Left lung (tissue), 10 donors: ENCODE results near the gene MRPL14. TPM values are rescaled to one million over a fixed set of nuclear protein-coding genes. Genes with fewer than 3 reads are reported as not detected.
"Not testable (repeated sequence)": the region's sequence is repeated elsewhere in the genome, so short reads cannot be mapped to it uniquely, and the experiment has no call there.

Experiments used
- ATAC-seq: fragments of 200-7000 bp; cut with Tn5 transposase; one replicate; pipeline ENCODE4 v1.9.1; 2020; ENCODE audit warnings: moderate library complexity
- DNase-seq, 4 donors: peaks; one replicate each; pipeline ENCODE4 v3.0.0-alpha.2; 2013 to 2020
- H3K27ac ChIP-seq, 2 donors: fragments of 200-600 bp; sonication (generic) in 1 of 2; one replicate each; pipeline versions ENCODE4 v1.5.0 to v1.8.0; 2020 to 2021
- H3K27me3 ChIP-seq, 2 donors: fragments of 200-600 bp; sonication (generic) in 1 of 2; one replicate each; pipeline versions ENCODE4 v1.5.0 to v1.8.0; 2020 to 2021
- H3K36me3 ChIP-seq, 2 donors: fragments of 200-600 bp; sonication (generic) in 1 of 2; one replicate each; pipeline versions ENCODE4 v1.5.0 to v1.8.0; 2020 to 2021
- H3K4me1 ChIP-seq, 2 donors: fragments of 200-600 bp; one replicate each; pipeline ENCODE4 v1.8.0; 2021
- H3K4me3 ChIP-seq, 2 donors: fragments of 200-600 bp; sonication (generic) in 1 of 2; one replicate each; pipeline versions ENCODE4 v1.5.0 to v1.8.0; 2020 to 2021; ENCODE audit warnings: mild to moderate bottlenecking in 1 of 2
- H3K9me3 ChIP-seq, 2 donors: fragments of 200-600 bp; sonication (generic) in 1 of 2; one replicate each; pipeline versions ENCODE4 v1.5.0 to v1.8.0; 2020 to 2021
- intact Hi-C, 2 donors: fragments of 100-400 bp; cut with DNase I; formaldehyde crosslinking; loops; one replicate each; pipeline versions ENCODE4 v1.11.2 to v1.14.2; 2022
- polyA plus RNA-seq, 6 donors: library from polyadenylated mRNA; unstranded; fragments of 120-200 nt; gene quantifications; one replicate each; pipeline ENCODE4 v1.2.1, GENCODE V29; 2013; ENCODE audit not compliant: insufficient read length in 6 of 6
- total RNA-seq, 2 donors: library from RNA; stranded (reverse); fragmentation: NEBNext Ultra II Directional; extraction: Animal tissue kit (Norgen Biotek cat#: 25700); gene quantifications; one replicate each; pipeline ENCODE4 v1.2.1, GENCODE V29; 2021
- TF ChIP-seq, protein P1 (sequence below), 2 donors: fragments of 200-600 bp; sonication (generic) in 1 of 2; IDR thresholded peaks; one replicate each; pipeline versions ENCODE4 v1.5.0 to v1.8.0; 2021; ENCODE audit warnings: antibody characterized with exemption in 2 of 2
- donor health status: DM: no; HTN: yes; CAD: no.
- donor health status: DM: no; HTN: no; CAD: no.

The MRPL14 gene
- total and polyA plus RNA-seq, 8 donors: 29.8 to 100 (median 37.6) TPM

DNA sequence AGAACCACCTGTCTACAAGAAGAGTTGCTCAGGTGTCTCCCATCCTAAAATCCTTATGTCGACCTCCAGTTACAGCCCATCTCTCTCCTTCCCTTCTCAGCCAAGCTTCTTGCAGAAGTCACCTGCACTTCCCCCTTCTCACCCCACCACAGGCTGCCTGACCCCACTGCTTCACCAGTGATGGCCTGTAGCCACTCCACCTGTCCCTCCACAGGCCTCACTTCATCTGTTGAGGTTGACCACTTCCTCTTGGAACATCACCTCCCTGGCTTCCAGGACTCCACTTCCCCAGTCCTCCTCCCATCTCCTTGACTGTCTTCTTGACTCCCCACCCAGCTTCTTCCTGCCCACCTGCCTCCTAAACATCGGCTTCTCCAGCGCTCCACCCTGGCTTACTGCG lies 25.4 kb downstream of the MRPL14 start:
- no peaks in the 10 kb centered on the region for H3K9me3 ChIP-seq
- no peak for DNase-seq
- H3K4me3 ChIP-seq: no peak overlapping the region
- peaks cover 12 to 32% of the 10 kb centered on the region in 2 donors for H3K4me1 ChIP-seq
- ATAC-seq: no peak
- H3K27ac ChIP-seq: no peak overlapping the region
- no peaks in the 10 kb centered on the region for H3K27me3 ChIP-seq
- peaks cover 0 to 37% of the 10 kb centered on the region in 2 donors for H3K36me3 ChIP-seq
- intact Hi-C loops: no loop called here
- TF ChIP-seq, protein P1, sequence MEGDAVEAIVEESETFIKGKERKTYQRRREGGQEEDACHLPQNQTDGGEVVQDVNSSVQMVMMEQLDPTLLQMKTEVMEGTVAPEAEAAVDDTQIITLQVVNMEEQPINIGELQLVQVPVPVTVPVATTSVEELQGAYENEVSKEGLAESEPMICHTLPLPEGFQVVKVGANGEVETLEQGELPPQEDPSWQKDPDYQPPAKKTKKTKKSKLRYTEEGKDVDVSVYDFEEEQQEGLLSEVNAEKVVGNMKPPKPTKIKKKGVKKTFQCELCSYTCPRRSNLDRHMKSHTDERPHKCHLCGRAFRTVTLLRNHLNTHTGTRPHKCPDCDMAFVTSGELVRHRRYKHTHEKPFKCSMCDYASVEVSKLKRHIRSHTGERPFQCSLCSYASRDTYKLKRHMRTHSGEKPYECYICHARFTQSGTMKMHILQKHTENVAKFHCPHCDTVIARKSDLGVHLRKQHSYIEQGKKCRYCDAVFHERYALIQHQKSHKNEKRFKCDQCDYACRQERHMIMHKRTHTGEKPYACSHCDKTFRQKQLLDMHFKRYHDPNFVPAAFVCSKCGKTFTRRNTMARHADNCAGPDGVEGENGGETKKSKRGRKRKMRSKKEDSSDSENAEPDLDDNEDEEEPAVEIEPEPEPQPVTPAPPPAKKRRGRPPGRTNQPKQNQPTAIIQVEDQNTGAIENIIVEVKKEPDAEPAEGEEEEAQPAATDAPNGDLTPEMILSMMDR (IDR thresholded peaks at IDR 0.05): no peak

DNA sequence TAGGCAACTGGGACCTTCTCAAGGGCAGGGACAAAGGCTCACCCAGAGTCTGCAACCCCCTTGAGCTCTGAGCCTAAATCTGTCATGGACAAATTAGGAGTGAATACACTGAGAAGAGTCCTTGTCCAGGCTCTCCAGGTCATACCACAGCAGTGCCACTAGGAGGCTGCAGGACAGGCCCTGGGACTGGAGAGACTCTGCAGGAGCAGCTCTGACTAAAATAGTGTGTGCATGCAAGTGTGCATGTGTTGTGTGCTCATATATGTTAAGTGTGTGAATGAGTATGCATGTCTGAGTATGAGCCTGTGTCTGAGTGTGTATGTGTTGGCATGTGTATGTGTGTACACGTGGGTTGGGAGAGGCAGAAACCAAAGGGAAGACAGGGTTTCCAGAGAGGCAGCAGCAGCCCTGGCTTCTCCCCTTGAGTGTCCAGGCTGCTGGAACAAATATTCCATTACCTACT lies 27.1 kb downstream of the MRPL14 start:
- DNase-seq: no peak
- peak; percentile 66 for ATAC-seq
- intact Hi-C loops: no loop called here
- Histone ChIP-seq H3K4me1 (peaks cover 9 to 19% of the 10 kb centered on the region in 2 donors), H3K27ac (no peak overlapping the region), H3K36me3 (peaks cover 0 to 22% of the 10 kb centered on the region in 2 donors), H3K4me3 (no peak overlapping the region), H3K9me3 (no peaks in the 10 kb centered on the region), H3K27me3 (no peaks in the 10 kb centered on the region)
- TF ChIP-seq, protein P1 (IDR thresholded peaks at IDR 0.05): peak; percentile 41 to 52

DNA sequence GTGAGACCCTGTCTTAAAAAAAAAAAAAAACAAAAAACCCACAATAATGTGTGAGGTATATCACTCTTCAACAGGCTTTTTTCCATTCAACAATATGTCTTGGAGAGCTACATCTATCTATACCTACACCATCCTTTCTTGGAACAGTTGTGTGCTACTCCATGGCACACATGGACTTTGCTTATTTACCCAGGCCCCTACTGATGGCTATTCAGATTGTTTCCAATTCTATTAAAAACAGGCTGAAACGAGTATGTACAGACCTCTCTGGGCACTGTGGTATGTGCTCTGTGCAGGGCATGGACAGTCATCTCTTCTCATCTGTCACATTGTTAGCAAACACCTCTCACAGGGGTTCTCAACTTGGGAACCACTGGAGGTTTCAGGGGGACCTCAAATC lies 28.1 kb downstream of the MRPL14 start:
- TF ChIP-seq, protein P1 (IDR thresholded peaks at IDR 0.05): no peak
- peaks cover 0 to 18% of the 10 kb centered on the region in 2 donors for H3K36me3 ChIP-seq
- no peak for ATAC-seq
- no peaks in the 10 kb centered on the region for H3K9me3 ChIP-seq
- no peak overlapping the region for H3K4me3 ChIP-seq
- DNase-seq: no peak
- no peaks in the 10 kb centered on the region for H3K27me3 ChIP-seq
- intact Hi-C loops: loop anchor here (5.0 kb wide), 1 partner anchor 53 kb away; no protein-coding TSS in a partner anchor
- no peak overlapping the region for H3K27ac ChIP-seq
- H3K4me1 ChIP-seq: peaks cover 0 to 10% of the 10 kb centered on the region in 2 donors

DNA sequence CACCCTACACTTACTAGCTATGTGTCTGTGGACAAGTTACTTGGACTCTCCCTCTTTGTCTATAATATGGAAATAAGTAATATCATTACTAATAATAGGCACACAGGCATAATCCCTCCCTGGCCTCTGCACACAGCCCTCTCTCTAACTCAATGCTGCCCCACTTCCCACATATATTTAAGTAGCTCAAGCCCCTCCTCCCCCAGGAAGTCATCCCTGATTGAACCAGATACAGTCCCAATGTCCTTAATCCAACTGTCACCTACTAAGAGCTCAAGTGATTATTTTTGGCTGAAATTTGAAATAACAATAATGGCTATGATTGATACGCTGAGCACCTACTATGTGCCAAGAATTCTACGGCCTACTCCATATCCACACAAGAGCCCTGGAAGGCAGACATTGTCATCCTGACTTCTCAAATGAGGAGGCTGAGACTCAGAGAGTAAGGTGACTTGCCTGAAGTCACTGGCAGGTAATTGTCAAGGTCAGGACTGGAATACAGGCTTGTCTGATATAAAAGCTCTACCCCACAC lies 29.4 kb downstream of the MRPL14 start:
- Histone ChIP-seq H3K4me1 (peaks cover 0 to 3% of the 10 kb centered on the region in 2 donors), H3K4me3 (no peak overlapping the region), H3K27ac (no peak overlapping the region), H3K36me3 (peaks cover 0 to 9% of the 10 kb centered on the region in 2 donors), H3K9me3 (no peaks in the 10 kb centered on the region), H3K27me3 (no peaks in the 10 kb centered on the region)
- DNase-seq (no peak), ATAC-seq (no peak)
- TF ChIP-seq, protein P1 (IDR thresholded peaks at IDR 0.05): no peak
- intact Hi-C loops: loop anchor here (5.0 kb wide), 1 partner anchor 54 kb away; no protein-coding TSS in a partner anchor

DNA sequence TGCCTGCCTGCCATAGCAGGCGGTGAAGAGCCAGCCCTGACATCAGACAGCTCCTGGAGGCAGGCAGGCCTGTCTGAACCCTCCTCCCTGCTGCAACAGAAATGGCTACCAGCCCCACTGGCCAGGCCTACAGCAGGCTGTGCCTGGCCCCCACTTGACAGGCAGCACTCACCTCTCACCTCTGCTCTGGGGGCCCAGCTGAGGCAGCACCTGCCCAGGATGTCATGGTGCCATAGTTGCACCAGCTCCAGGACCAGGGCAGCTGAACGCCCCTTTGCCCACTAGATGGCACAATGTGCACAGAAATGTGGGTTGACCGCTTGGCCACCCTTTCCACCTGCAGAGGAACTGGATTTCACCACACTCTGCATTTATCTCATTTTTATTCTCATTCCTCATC lies 30.6 kb downstream of the MRPL14 start:
- intact Hi-C loops: loop anchor here (5.0 kb wide), 1 partner anchor 56 kb away; no protein-coding TSS in a partner anchor
- TF ChIP-seq, protein P1 (IDR thresholded peaks at IDR 0.05): peak; percentile 65 to 88
- no peaks in the 10 kb centered on the region for H3K9me3 ChIP-seq
- H3K4me3 ChIP-seq: no peak overlapping the region
- H3K27me3 ChIP-seq: no peaks in the 10 kb centered on the region
- ATAC-seq: peak; percentile 85
- no peak overlapping the region for H3K27ac ChIP-seq
- H3K4me1 ChIP-seq: no peaks in the 10 kb centered on the region
- peaks cover 0 to 9% of the 10 kb centered on the region in 2 donors for H3K36me3 ChIP-seq
- DNase-seq: peak in 3 of 4 donors; percentile 79 to 87 (median 79)

DNA sequence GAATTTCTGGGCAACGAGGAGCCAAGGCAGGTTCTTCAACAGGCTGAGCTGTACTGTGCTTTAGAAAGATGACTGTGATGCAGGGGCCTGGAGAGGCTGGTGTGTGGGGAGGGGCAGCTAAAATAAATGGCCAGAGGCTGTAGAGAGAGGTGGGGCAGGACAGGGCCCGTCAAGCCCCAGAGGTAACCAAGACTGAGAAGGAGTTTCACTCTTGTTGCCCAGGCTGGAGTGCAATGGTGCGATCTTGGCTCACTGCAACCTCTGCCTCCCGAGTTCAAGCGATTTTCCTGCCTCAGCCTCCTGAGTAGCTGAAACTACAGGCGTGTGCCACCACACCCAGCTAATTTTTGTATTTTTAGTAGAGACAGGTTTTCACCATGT lies 32.0 kb downstream of the MRPL14 start:
- H3K27ac ChIP-seq, H3K4me1 ChIP-seq, DNase-seq, ATAC-seq, H3K36me3 ChIP-seq, H3K4me3 ChIP-seq, H3K9me3 ChIP-seq, H3K27me3 ChIP-seq: not testable (repeated sequence)
- intact Hi-C loops: loop anchor here (5.0 kb wide), 1 partner anchor 57 kb away; no protein-coding TSS in a partner anchor
